ENCODE measurements around the gene RAI1.

DNA sequence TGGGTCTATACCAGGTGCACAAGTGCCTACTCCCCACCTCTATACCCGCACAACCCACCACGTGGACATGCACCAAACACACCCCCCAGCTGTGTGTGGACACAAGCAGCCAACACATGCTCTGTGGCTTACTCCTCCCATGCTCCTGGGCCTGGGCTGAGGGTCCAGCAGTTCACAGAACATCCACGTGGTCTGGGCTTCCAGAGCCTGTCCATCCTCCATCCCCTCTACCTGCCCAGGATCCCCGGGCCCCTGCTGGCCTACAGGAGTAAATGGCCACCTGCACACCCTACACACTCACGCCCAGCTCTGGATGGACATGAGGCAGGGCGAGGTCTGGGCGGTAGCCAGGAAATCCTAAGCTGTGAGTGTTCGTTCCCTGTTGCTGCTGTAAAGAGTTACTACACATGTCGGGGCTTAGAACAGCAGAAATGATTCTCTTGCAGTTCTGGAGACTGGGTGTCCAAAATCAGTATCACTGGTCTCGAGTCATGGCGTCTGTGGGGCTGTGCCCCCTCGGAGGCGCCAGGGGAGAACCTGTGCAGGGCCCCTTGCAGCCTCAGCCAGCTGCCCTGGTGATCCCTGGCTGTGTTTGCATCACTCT lies 15.0 kb upstream of the RAI1 start:
- TF ChIP-seq, protein P1, sequence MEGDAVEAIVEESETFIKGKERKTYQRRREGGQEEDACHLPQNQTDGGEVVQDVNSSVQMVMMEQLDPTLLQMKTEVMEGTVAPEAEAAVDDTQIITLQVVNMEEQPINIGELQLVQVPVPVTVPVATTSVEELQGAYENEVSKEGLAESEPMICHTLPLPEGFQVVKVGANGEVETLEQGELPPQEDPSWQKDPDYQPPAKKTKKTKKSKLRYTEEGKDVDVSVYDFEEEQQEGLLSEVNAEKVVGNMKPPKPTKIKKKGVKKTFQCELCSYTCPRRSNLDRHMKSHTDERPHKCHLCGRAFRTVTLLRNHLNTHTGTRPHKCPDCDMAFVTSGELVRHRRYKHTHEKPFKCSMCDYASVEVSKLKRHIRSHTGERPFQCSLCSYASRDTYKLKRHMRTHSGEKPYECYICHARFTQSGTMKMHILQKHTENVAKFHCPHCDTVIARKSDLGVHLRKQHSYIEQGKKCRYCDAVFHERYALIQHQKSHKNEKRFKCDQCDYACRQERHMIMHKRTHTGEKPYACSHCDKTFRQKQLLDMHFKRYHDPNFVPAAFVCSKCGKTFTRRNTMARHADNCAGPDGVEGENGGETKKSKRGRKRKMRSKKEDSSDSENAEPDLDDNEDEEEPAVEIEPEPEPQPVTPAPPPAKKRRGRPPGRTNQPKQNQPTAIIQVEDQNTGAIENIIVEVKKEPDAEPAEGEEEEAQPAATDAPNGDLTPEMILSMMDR (IDR thresholded peaks at IDR 0.05), result no peak
- no peak for TF ChIP-seq POLR2A (IDR thresholded peaks at IDR 0.05)

Data from adrenal gland (tissue), 5 donors.